Neural crest cell (in vitro differentiated cells): ENCODE data around the gene ACAT1. TPM values are rescaled to one million over a fixed set of nuclear protein-coding genes. Genes with fewer than 3 reads are reported as not detected.

Experiments
- DNase-seq: peaks from one replicate; pipeline ENCODE4 v3.0.0; 2021; ENCODE audit warnings: low read depth, mixed read lengths, low spot score
- H3K27ac Mint-ChIP-seq: one replicate; pipeline ENCODE4 v1.8.0; 2021; ENCODE audit warnings: mild to moderate bottlenecking, mixed read lengths; ENCODE audit not compliant: unreplicated experiment
- H3K27me3 Mint-ChIP-seq: 2 replicates; pipeline ENCODE4 v1.8.0; 2021; ENCODE audit warnings: low read depth, mild to moderate bottlenecking, mixed read lengths
- H3K36me3 Mint-ChIP-seq: 2 replicates; pipeline ENCODE4 v1.8.0; 2021; ENCODE audit warnings: low read depth, mild to moderate bottlenecking, mixed read lengths
- H3K4me1 Mint-ChIP-seq: 2 replicates; pipeline ENCODE4 v1.8.0; 2021; ENCODE audit warnings: mixed read lengths
- H3K4me3 Mint-ChIP-seq: one replicate; pipeline ENCODE4 v1.8.0; 2021; ENCODE audit warnings: mild to moderate bottlenecking, mixed read lengths
- H3K9me3 Mint-ChIP-seq: 2 replicates; pipeline ENCODE4 v1.8.0; 2021; ENCODE audit warnings: mixed read lengths
- CTCF ChIP-seq: fragments of 200-600 bp; sonication (generic); conservative IDR thresholded peaks from 2 replicates; pipeline ENCODE4 v1.5.0; 2021; ENCODE audit warnings: antibody characterized with exemption, mild to moderate bottlenecking
- long read RNA-seq: library from polyadenylated mRNA; unstranded; transcript quantifications from one replicate; pipeline ENCODE4 v2.0.0, GENCODE V29; 2020
- total RNA-seq: library from RNA; stranded (reverse); gene quantifications from 2 replicates; pipeline ENCODE4 v1.2.1, GENCODE V29; 2021

The ACAT1 gene
- 44.6 and 45.6 TPM in 2 replicates for total RNA-seq
- long read RNA-seq, transcript ACAT1-201 (12 exons, 1,761 nt): major isoform, 262 of 291 reads
- long read RNA-seq, partial matches to known transcripts: 8 of 291 reads
- long read RNA-seq, other reads (novel, unspliced or antisense): 21 of 291 reads

GRCh38 chr11:108121274-108122155 is at the start of gene ACAT1:
ACAT1 (plus strand) TSS chr11:108121567; CDS start chr11:108121607, 40 bp downstream.
- Mint-ChIP-seq H3K4me3 (peak within 1 kb of the TSS; percentile 95), H3K4me1 (peaks cover 27% of the 10 kb centered on the region), H3K27ac (peak within 1 kb of the TSS; percentile 92), H3K9me3 (no peaks in the 10 kb centered on the region), H3K36me3 (peaks cover 11% of the 10 kb centered on the region), H3K27me3 (no peaks in the 10 kb centered on the region)
- peak; percentile 56 for TF ChIP-seq CTCF
- peak; percentile 92 for DNase-seq

- Mint-ChIP-seq H3K27ac (no peak overlapping the region), H3K4me1 (no peaks in the 10 kb centered on the region), H3K9me3 (no peaks in the 10 kb centered on the region), H3K4me3 (no peak overlapping the region), H3K27me3 (no peaks in the 10 kb centered on the region), H3K36me3 (peaks cover 13% of the 10 kb centered on the region)
- no peak for DNase-seq
- no peak for TF ChIP-seq CTCF
Observed at GRCh38 chr11:108084811-108085210, 36.6 kb upstream of the ACAT1 start.

GRCh38 chr11:108085672-108086071 is 35.7 kb upstream of the ACAT1 start:
- Mint-ChIP-seq H3K27ac (no peak overlapping the region), H3K27me3 (no peaks in the 10 kb centered on the region), H3K36me3 (peaks cover 8% of the 10 kb centered on the region), H3K4me3 (no peak overlapping the region), H3K4me1 (no peaks in the 10 kb centered on the region), H3K9me3 (no peaks in the 10 kb centered on the region)
- no peak for DNase-seq
- no peak for TF ChIP-seq CTCF

GRCh38 chr11:108092134-108092533 is 29.2 kb upstream of the ACAT1 start:
- TF ChIP-seq CTCF: no peak
- Mint-ChIP-seq H3K9me3 (no peaks in the 10 kb centered on the region), H3K36me3 (peaks cover 7% of the 10 kb centered on the region), H3K4me1 (no peaks in the 10 kb centered on the region), H3K4me3 (no peak overlapping the region), H3K27me3 (no peaks in the 10 kb centered on the region), H3K27ac (no peak overlapping the region)
- no peak for DNase-seq

GRCh38 chr11:108093128-108093904 is 28.1 kb upstream of the ACAT1 start:
- no peaks in the 10 kb centered on the region for H3K27me3 Mint-ChIP-seq
- no peaks in the 10 kb centered on the region for H3K4me1 Mint-ChIP-seq
- DNase-seq: no peak
- H3K36me3 Mint-ChIP-seq: peaks cover 7% of the 10 kb centered on the region
- no peak for TF ChIP-seq CTCF
- no peak overlapping the region for H3K4me3 Mint-ChIP-seq
- H3K27ac Mint-ChIP-seq: no peak overlapping the region
- no peaks in the 10 kb centered on the region for H3K9me3 Mint-ChIP-seq
